Rectal smooth muscle tissue (tissue), 1 donor: ENCODE data around the gene ENOX2.

Source experiments
- H3K27ac ChIP-seq: one replicate; pipeline ENCODE4 v1.7.0; 2013; ENCODE audit warnings: low read depth, low read length, inconsistent platforms
- H3K27me3 ChIP-seq: one replicate; pipeline ENCODE4 v1.7.0; 2013; ENCODE audit warnings: low read length; ENCODE audit not compliant: control insufficient read depth, insufficient read depth
- H3K36me3 ChIP-seq: one replicate; pipeline ENCODE4 v1.7.0; 2013; ENCODE audit warnings: low read length; ENCODE audit not compliant: control insufficient read depth, insufficient read depth
- H3K4me1 ChIP-seq: one replicate; pipeline ENCODE4 v1.7.0; 2013; ENCODE audit warnings: low read length; ENCODE audit not compliant: control insufficient read depth, insufficient read depth
- H3K4me3 ChIP-seq: one replicate; pipeline ENCODE4 v1.7.0; 2013; ENCODE audit warnings: low read length
- H3K9ac ChIP-seq: one replicate; pipeline ENCODE4 v1.7.0; 2013; ENCODE audit warnings: low read length

The ENOX2 gene

DNA sequence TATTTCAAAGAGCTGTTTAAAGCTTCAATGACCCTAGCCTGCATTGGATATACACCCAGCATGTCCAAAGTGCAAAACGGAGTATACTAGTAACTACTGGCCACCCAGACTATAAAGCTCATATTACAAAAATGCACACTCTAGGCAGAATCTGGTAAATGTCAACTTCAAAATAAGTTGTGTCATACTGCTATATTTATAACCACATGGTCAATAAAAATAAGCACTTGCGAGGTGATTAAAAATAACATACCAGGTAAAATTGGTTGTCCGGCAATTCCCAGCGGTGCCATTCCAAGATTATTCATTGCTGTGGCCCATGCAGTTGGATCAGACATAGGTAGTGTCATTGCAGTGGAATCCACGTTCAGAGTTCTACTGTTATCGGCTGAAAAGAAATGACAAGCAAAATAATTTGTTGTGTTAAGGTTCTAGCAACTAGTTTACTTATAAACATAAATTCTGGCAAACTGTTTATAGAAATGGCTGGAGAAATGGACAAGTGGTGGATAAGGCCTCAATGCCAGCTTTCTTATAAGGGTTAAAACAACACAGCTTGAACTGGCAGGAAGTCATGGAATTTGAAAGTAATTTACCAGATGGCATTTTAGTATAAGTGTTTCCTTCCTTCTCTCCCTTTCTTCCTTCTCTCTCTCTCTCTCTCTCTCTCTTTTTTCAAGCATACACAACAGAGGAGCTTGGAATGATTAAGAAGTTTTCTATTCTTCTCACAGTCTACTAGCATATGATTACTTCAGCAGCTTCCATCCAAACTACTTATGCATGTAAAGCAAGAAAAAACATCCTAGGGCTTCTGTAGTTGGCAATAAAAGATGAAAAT, 199.9 kb downstream of the ENOX2 start:
- Histone ChIP-seq H3K4me3 (no peak overlapping the region), H3K27me3 (no peaks in the 10 kb centered on the region), H3K36me3 (no peaks in the 10 kb centered on the region), H3K27ac (no peak overlapping the region), H3K9ac (no peak overlapping the region), H3K4me1 (no peaks in the 10 kb centered on the region)

DNA sequence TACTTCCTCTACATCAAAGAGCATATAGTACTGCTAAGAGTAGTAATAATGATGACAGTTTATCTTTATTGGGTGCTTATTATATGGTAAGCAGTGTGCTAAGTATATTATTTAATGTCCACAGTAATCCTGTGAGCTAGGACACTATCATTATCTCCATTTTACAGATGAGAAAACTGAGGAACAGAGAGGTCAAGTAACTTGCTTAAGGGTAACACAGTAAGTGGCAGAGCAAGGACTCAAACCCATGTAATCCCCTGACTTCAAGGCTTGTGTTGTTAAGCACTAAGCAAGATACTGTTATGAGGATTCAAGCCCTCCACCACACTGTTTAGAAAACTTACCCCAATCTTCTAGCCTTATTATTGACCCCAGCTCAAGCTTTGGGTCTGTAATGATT, 202.4 kb downstream of the ENOX2 start:
- no peak overlapping the region for H3K27ac ChIP-seq
- H3K27me3 ChIP-seq, result no peaks in the 10 kb centered on the region
- H3K4me1 ChIP-seq, result no peaks in the 10 kb centered on the region
- H3K9ac ChIP-seq, result no peak overlapping the region
- no peaks in the 10 kb centered on the region for H3K36me3 ChIP-seq
- no peak overlapping the region for H3K4me3 ChIP-seq

GRCh38 chrX:130699618-130700017, 203.4 kb downstream of the ENOX2 start:
- Histone ChIP-seq H3K4me3 (no peak overlapping the region), H3K36me3 (no peaks in the 10 kb centered on the region), H3K27me3 (no peaks in the 10 kb centered on the region), H3K27ac (no peak overlapping the region), H3K9ac (no peak overlapping the region), H3K4me1 (no peaks in the 10 kb centered on the region)

GRCh38 chrX:130696542-130696941, 206.5 kb downstream of the ENOX2 start:
- H3K36me3 ChIP-seq, result no peaks in the 10 kb centered on the region
- no peaks in the 10 kb centered on the region for H3K27me3 ChIP-seq
- no peak overlapping the region for H3K27ac ChIP-seq
- H3K9ac ChIP-seq, result no peak overlapping the region
- no peak overlapping the region for H3K4me3 ChIP-seq
- H3K4me1 ChIP-seq, result no peaks in the 10 kb centered on the region

DNA sequence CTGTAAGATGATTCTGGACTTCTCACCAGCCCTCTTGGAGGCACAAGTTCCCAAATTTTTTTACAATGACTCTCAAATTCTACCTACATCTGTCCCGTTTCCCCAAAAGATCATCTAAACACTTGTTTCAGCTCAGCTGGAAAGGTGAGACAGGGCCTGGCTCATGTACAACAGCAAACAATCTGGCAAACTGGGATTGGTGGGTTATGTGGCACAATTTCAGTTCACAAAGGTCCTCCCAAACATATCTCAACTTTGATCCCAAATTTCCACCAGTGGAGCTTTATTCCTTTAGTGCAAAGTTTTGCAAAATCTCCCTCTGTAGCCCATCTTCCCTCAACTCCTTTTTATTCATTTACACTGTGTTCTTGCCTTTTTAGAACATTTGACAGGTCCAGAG, 207.1 kb downstream of the ENOX2 start:
- H3K27ac ChIP-seq, result no peak overlapping the region
- H3K4me3 ChIP-seq, result no peak overlapping the region
- H3K9ac ChIP-seq, result no peak overlapping the region
- H3K27me3 ChIP-seq, result no peaks in the 10 kb centered on the region
- no peaks in the 10 kb centered on the region for H3K4me1 ChIP-seq
- H3K36me3 ChIP-seq, result no peaks in the 10 kb centered on the region

GRCh38 chrX:130694983-130695382, 208.0 kb downstream of the ENOX2 start:
- H3K27ac ChIP-seq, result no peak overlapping the region
- H3K9ac ChIP-seq, result no peak overlapping the region
- H3K4me1 ChIP-seq, result no peaks in the 10 kb centered on the region
- no peaks in the 10 kb centered on the region for H3K27me3 ChIP-seq
- H3K36me3 ChIP-seq, result no peaks in the 10 kb centered on the region
- no peak overlapping the region for H3K4me3 ChIP-seq

DNA sequence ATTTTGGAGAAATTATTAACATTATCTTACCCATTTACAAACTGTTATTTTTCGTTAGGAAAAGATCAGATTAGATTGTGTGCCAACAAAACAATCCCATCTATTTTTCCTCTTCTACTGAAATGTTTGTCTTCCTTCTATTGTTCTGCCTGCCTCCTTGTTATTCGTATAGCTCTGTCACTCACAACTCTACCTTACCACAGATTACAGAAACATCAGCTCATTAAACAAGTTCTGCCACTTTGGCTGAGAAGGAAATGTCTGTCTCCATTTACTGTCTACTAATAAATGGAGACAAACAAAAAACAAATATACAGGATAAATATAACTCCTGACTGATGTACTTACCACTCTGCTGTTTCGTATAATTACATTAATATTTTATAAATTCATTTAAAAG, 211.4 kb downstream of the ENOX2 start:
- Histone ChIP-seq H3K4me1 (no peaks in the 10 kb centered on the region), H3K27me3 (no peaks in the 10 kb centered on the region), H3K36me3 (no peaks in the 10 kb centered on the region)

DNA sequence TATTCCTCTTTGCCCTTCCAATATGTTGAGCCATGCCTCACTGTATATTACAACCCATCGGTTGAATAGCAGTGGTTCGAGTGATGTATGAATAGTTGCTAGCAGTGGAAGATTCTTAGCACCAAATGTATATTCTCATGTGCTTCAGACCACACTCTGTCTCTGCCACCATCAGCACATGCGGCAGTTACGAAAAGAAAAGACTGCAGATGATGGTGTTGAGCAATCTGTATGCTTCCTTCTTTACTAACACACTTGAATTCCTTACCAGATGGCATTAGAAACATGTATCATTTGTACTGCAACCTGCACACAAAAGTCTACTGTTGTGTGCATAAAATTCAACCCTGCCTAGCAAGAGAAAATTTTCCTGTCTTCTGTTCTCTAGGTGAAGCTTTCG, 214.6 kb downstream of the ENOX2 start:
- H3K27me3 ChIP-seq, result no peaks in the 10 kb centered on the region

More for the DNA sequence above, 211.4 kb downstream of the ENOX2 start:
- H3K4me3 ChIP-seq, result no peak overlapping the region
- no peak overlapping the region for H3K27ac ChIP-seq
- no peak overlapping the region for H3K9ac ChIP-seq

DNA sequence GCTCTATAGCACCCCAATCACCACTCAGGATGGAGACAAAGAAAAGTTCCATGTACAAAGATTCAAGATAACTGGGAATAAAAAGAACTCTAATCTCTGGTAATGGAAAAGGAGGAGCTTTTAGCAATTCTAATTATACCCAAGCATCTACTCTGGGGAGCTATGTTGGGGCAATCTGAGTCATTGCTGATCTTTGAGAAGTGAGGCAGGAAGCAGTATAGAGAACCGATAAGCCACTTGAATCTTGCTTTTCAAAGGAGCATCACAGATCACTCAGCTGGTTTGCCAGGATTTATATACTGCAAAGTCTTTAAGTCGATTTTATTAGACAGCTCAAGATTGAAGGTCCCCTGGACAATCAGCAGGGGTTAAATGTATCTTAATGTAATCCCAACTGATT, 220.0 kb downstream of the ENOX2 start:
- no peaks in the 10 kb centered on the region for H3K36me3 ChIP-seq
- no peak overlapping the region for H3K9ac ChIP-seq
- no peaks in the 10 kb centered on the region for H3K27me3 ChIP-seq
- H3K4me1 ChIP-seq, result no peaks in the 10 kb centered on the region
- no peak overlapping the region for H3K27ac ChIP-seq
- H3K4me3 ChIP-seq, result no peak overlapping the region

More for the DNA sequence above, 214.6 kb downstream of the ENOX2 start:
- Histone ChIP-seq H3K36me3 (no peaks in the 10 kb centered on the region), H3K4me3 (no peak overlapping the region), H3K27ac (no peak overlapping the region), H3K9ac (no peak overlapping the region), H3K4me1 (no peaks in the 10 kb centered on the region)

DNA sequence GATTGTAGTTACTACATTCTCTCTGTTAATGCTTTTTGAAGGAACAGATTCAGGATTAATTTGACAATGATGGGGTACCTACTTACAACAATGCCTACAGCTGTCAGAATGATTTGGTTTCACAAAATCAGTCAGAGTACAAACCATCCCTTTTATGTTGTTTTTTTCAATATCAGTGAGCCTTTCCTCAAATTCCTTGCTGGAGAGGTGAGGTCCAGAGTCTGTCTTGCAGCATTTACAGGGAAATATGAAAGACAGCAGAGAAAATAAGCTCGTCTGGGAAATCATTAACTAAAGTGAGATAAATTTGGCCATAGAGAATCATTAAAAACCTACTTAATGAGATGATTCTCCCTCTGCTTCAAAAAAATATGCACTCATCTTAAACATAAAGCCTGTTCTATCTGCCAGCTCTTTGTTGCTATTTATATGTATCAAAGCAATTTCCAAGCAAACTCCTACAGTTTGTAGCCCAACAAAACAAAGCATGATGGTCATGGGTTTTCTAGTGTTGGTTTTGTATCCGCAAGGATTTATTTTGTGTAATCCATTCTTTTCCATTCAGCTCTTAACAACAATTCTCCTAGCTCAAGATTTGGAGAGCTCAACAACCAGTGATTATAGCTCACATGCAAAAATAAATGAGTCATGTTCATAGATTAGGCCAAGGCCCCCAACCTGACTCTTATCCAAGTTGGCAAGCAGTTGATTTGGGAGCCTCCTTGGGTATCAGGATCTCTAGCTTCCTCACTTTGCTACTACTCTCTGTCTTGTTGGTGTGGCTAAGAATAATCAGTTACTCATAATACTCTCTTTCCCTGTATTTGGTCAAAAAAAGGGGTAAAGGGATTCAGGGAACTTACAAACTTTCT, 222.6 kb downstream of the ENOX2 start:
- no peaks in the 10 kb centered on the region for H3K36me3 ChIP-seq
- H3K9ac ChIP-seq, result no peak overlapping the region
- H3K4me1 ChIP-seq, result no peaks in the 10 kb centered on the region
- no peak overlapping the region for H3K27ac ChIP-seq
- H3K4me3 ChIP-seq, result no peak overlapping the region
- H3K27me3 ChIP-seq, result no peaks in the 10 kb centered on the region

- no peak overlapping the region for H3K27ac ChIP-seq
- H3K27me3 ChIP-seq, result no peaks in the 10 kb centered on the region
- H3K9ac ChIP-seq, result no peak overlapping the region
- no peaks in the 10 kb centered on the region for H3K4me1 ChIP-seq
- no peak overlapping the region for H3K4me3 ChIP-seq
- H3K36me3 ChIP-seq, result no peaks in the 10 kb centered on the region
Observed at GRCh38 chrX:130676861-130677260, 226.1 kb downstream of the ENOX2 start.

GRCh38 chrX:130672214-130672613, 230.8 kb downstream of the ENOX2 start:
- no peak overlapping the region for H3K27ac ChIP-seq
- H3K4me1 ChIP-seq, result no peaks in the 10 kb centered on the region
- no peak overlapping the region for H3K9ac ChIP-seq
- H3K4me3 ChIP-seq, result no peak overlapping the region
- no peaks in the 10 kb centered on the region for H3K27me3 ChIP-seq
- H3K36me3 ChIP-seq, result no peaks in the 10 kb centered on the region
